Uterus (tissue), 2 donors: ENCODE data around the gene PLCL1.

Experiments used
- CTCF ChIP-seq, 4 experiments: fragments of 200-600 bp in 2 of 4; fragments of 450-650 bp in 2 of 4; sonication (generic) in 2 of 4; IDR thresholded peaks; one replicate each; pipeline ENCODE4 v1.5.1; 2016 to 2019; ENCODE audit warnings: antibody characterized with exemption in 4 of 4, mild to moderate bottlenecking in 2 of 4, moderate library complexity in 1 of 4
- POLR2A ChIP-seq, 2 donors: fragments of 450-650 bp; IDR thresholded peaks; one replicate each; pipeline ENCODE4 v1.6.1; 2016; ENCODE audit warnings: antibody characterized with exemption in 2 of 2, mild to moderate bottlenecking in 1 of 2, moderate library complexity in 1 of 2

GRCh38 chr2:198173864-198174263 lies 369.5 kb downstream of the PLCL1 start:
- TF ChIP-seq POLR2A (IDR thresholded peaks at IDR 0.05) (no peak), CTCF (IDR thresholded peaks at IDR 0.05) (no peak)
